HG02678 (cell line): ENCODE data around the gene TSHZ3.

Source experiments
- ATAC-seq: cut with Tn5 transposase; IDR thresholded peaks from one replicate; pipeline ENCODE4 v1.9.1; 2021; ENCODE audit warnings: mild to moderate bottlenecking, moderate library complexity; ENCODE audit not compliant: unreplicated experiment

The TSHZ3 gene

GRCh38 chr19:31349160-31349881 is at the start of gene TSHZ3:
TSS of gene TSHZ3 (minus strand) at chr19:31349436. CDS start at chr19:31349219, 217 bp downstream.
- ATAC-seq: no peak

GRCh38 chr19:31397308-31397707 is 48.1 kb upstream of the TSHZ3 start:
- ATAC-seq: no peak

GRCh38 chr19:31392464-31392863 is 43.2 kb upstream of the TSHZ3 start:
- ATAC-seq: no peak

DNA sequence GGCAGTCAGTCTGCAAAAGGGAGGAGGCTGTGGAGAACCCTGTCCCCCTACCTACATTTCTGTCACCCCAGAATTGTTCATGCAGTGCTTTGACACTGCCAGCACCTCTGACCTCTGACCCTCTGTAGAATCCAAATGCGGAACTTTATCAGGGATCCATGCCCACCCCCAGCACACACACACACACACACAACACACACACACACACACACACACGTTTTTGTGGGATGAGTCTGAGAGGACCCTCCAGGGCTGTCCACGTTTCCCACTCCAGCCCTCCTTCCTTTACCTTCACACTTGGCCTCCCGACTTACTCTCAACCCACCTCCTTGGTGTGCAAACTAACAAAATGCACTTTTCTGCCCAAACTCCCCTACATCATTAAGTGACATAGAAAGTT is 42.3 kb upstream of the TSHZ3 start:
- no peak for ATAC-seq

GRCh38 chr19:31390711-31391110 is 41.5 kb upstream of the TSHZ3 start:
- no peak for ATAC-seq

GRCh38 chr19:31389874-31390273 is 40.6 kb upstream of the TSHZ3 start:
- ATAC-seq: no peak

- no peak for ATAC-seq
Measured at GRCh38 chr19:31387717-31388301, 38.6 kb upstream of the TSHZ3 start.

DNA sequence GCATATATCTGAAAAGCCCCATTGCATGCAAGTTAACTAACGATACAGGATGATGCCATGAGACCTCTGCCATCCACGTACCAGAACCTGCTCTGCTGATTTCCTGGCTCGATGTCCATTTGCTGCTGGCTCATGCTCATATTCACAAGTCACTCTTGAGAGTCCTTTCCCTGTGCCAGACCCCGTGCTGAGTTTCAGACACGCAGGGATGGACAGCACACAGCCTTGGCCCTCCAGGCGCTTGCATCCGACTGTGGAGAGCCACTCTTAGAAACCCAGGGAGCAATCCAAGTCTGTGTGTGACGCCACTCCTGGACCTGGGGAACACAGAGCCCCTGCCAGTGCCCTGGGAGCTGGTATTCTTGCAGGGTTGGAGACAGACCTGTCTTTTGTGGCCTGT is 37.6 kb upstream of the TSHZ3 start:
- no peak for ATAC-seq

DNA sequence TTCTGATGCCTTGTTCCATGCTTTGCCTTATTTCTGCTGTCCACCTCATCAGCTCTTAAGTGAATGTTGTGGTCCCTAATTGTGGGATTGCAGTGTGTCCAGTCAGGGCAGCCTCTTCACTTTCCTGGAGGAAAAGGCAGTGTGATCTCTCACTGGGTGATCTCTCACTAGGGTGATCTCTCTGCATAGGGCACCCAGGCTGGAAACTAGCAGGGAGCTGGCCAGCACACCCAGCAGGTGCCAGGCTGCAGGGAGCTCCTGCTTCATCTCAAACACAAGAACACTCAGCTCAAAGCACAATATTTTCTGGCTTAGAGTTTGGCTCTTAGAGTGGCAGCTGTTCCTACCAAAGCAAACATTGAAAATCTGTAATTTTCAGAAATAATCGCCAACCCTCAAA is 36.5 kb upstream of the TSHZ3 start:
- no peak for ATAC-seq

GRCh38 chr19:31383553-31383952 is 34.3 kb upstream of the TSHZ3 start:
- no peak for ATAC-seq

DNA sequence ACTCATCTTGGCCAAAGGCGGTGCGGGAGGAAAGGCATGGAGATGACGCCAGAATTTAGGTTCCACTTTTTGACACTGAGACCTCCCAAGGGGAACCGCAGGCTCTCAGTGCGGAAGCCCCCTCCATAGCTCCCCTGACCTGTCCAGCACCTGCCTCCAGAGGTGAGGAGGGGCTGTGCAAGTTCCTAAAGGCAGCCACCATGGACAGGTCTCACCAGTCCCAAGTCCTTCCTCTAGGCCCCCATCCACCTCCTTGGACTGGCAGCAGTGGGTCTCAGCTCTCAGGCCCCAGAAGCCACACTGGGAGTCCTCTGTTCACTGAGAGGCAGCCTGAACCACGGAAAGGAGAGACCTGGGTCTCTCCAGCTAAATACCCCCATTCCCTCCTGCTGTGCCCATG is 31.6 kb upstream of the TSHZ3 start:
- ATAC-seq: no peak

- no peak for ATAC-seq
Measured at GRCh38 chr19:31378404-31378803, 29.2 kb upstream of the TSHZ3 start.

GRCh38 chr19:31377736-31378135 is 28.5 kb upstream of the TSHZ3 start:
- ATAC-seq: no peak

DNA sequence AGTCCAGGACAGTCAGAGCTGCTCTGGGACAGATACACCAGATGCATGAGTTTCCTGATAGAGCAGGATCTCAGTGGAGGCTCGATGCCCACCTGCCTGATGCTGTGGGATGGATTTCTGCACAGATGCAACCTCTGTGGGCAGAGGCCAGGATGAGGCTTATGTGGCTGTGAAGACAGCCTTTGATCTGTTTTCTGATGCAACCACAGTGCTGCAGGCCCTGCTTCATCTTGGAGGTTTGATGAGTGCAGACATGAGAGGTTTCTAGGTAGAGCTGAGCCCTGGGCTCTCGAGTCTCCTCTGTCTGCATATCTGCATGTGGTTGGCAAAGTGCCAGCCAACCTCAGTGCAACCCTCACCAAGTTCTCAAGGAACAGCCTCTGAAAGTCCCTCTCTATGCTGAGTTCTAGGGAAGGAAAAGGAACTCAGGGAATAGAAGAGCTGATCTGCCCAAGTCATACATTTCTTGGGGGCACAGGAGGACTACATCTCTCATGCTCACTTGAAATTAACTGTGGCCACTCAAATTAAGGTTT is 23.1 kb upstream of the TSHZ3 start:
- ATAC-seq: no peak

DNA sequence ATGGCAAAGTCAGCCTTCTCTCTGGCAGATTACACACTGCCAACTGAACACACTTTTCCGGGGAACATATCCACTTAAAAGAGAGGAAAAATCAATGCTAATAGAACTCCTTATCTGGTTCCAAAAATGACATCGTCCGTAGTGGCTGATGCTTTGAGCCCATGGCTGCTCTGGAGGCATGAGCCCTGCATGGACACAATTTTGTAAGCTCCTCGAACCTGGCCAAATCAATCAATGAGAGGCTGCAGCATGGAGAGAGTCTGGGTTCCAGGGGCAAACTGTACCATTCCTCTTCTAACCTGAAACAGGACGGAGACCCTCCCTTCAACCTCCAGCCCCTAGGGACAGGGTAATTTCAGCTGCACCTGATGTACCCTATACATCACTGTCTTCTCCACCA is 21.0 kb upstream of the TSHZ3 start:
- ATAC-seq: no peak

DNA sequence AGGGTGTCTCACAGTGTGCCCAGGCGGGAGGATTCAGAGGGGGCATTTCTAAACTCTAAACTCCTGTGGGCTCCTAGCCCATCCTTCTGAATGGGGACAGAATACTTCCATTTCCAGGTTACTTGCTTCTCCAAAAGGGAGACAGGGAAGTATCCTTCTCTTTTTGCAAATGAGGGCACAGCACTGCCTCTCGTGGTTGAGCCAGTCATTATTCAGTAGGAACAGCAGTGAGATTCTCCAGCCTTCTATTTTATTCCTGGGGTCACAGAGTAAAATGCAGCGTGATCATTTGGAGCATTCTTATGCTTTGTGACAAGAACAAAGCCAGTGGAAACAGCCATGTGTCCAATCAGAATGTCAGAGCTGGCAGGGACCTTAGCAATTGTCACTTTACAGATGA is 15.7 kb upstream of the TSHZ3 start:
- ATAC-seq: no peak

- ATAC-seq: no peak
Measured at GRCh38 chr19:31361728-31362127, 12.5 kb upstream of the TSHZ3 start.

DNA sequence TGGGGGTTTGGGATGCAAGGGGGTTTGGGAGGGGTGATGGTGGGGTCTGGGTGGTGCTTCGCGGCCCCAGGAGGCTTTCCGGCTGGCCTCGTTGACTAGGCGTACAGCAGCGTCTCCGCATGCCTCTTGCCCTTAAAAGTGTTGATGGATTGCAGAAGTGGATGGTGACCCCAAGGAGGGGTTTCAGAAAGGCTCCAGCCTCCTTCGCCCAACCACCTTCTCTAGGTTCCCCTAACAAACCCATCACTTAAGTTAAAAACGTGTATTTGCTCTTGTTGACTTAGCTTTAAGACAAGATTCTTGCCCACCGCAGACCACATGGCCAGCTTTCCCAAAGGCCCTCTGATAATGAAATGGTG is 8.1 kb upstream of the TSHZ3 start:
- ATAC-seq: no peak

DNA sequence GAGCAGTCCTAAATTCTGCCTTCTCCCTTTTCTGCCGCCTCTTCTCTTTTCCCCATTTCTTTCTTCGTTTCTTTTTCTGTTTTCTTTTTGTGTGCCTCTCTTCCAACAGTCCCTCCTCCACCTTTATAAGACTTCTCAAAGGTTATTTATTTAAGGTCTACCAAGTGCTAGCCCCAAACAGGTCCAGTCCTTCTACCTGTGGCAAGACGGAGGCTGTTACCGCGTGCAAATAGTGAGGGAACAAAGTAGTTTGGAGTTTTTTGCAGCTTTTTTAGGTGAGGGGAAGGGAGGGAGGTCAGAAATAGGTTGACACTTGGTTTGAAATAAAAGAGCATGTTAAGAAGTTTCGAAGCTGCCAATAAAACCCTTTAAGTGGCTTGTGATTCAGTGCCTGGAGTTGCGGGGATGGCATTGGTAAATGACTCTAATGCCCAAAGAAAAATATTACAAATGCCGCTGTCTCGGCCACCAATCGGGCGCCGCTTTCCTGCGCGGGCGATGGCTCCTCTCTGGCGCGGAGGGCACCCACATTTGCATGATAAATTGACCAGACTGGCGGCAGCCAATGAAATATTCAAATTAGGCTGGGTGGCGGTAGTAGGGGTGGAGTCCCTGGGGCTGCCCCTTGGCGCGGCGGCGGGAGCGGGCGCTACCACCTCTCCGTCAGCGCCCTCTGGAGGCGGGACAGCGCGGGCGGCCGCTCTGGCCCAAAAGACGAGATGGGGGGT is 7.5 kb upstream of the TSHZ3 start:
- no peak for ATAC-seq

DNA sequence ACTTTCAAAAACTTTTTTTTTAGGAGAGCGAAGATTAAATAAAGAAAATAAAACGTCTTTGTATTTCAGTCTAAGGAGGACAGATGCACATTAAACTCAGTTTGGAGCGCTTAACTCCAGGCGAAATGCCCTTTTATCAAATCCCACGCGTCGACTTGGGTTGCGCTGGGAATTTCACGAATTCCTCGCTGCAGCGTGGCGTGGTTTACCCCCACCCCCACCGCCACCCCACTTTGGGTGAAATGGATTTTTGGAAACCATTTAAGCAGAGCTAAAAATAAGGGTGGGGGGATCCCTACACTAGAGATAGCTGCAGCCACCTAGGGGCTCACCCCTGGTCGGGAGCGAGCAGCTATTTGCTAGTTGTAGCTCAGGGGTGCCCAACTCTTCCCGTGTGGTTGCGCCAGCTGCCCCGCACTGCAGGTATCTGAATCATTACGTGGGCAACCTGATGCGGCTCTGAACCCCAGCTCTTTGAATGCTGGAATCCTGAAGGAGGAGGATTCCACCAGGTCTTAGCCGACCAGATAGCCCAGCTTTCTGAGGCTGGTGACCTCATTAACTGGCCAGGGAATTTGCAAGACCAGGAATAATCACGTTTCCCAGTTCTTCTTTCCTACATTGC is 6.5 kb upstream of the TSHZ3 start:
- ATAC-seq: no peak

- no peak for ATAC-seq
Measured at GRCh38 chr19:31354799-31355664, 5.8 kb upstream of the TSHZ3 start.
